GM20431 (cell line): ENCODE data around the gene ANKFY1.

Experiments
- in situ Hi-C: fragments of 300-500 bp; cut with MseI, MboI; formaldehyde crosslinking; loops from one replicate; pipeline ENCODE4 v1.15.0; 2020; ENCODE audit warnings: low sequenced_read_pairs; ENCODE audit not compliant: unreplicated experiment

The ANKFY1 gene, protein sequence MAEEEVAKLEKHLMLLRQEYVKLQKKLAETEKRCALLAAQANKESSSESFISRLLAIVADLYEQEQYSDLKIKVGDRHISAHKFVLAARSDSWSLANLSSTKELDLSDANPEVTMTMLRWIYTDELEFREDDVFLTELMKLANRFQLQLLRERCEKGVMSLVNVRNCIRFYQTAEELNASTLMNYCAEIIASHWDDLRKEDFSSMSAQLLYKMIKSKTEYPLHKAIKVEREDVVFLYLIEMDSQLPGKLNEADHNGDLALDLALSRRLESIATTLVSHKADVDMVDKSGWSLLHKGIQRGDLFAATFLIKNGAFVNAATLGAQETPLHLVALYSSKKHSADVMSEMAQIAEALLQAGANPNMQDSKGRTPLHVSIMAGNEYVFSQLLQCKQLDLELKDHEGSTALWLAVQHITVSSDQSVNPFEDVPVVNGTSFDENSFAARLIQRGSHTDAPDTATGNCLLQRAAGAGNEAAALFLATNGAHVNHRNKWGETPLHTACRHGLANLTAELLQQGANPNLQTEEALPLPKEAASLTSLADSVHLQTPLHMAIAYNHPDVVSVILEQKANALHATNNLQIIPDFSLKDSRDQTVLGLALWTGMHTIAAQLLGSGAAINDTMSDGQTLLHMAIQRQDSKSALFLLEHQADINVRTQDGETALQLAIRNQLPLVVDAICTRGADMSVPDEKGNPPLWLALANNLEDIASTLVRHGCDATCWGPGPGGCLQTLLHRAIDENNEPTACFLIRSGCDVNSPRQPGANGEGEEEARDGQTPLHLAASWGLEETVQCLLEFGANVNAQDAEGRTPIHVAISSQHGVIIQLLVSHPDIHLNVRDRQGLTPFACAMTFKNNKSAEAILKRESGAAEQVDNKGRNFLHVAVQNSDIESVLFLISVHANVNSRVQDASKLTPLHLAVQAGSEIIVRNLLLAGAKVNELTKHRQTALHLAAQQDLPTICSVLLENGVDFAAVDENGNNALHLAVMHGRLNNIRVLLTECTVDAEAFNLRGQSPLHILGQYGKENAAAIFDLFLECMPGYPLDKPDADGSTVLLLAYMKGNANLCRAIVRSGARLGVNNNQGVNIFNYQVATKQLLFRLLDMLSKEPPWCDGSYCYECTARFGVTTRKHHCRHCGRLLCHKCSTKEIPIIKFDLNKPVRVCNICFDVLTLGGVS

DNA sequence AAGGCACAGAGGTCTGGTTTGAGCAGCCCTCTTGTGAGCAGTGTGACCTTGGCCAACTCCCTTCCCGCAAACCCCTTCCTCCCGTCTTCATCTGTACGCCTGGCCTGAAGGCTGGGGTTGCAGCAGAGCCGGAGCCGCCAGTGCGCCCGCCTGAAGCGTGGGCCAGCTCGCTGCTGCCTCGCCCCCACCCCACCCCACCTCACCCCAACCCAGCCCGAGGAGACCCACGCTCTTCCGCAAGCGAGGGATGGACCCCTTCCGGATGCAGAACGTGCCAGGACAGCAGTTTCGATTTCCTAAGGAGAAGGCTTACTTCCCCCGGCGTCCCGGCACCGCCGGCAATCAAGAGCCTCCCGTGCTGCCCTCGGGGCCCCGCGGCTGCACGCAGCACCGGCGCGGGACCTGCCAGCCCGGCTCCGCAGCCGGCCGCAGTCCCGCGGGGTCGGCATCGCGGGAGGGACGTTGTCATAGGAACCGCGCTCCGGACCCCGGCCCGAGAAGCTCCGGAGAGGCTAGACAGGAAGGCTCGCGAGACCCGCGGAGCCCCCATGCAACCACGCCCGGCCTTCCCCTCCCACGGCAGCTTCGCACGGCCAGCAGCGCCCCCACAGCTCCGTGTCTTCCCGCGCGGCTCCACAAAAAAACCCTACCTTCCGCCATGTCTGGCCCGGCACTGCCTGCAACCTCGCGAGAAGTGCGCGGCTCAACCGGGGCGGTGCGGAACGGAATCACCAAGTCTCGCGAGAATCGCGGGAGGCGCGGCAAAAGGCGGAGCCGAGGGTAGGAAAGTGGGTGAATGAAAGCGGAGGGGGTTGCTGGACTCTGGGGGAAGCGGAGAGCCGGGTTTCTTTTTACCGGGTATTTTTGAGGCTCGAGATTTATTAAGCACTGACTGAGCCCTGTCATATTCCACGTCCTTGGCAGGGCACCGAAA is at the start of gene ANKFY1:
ANKFY1 (minus strand) TSS at position 698 of the 934 bp plus-strand sequence; CDS start at position 660, 38 bp downstream.
- in situ Hi-C loops, result no loop called here

DNA sequence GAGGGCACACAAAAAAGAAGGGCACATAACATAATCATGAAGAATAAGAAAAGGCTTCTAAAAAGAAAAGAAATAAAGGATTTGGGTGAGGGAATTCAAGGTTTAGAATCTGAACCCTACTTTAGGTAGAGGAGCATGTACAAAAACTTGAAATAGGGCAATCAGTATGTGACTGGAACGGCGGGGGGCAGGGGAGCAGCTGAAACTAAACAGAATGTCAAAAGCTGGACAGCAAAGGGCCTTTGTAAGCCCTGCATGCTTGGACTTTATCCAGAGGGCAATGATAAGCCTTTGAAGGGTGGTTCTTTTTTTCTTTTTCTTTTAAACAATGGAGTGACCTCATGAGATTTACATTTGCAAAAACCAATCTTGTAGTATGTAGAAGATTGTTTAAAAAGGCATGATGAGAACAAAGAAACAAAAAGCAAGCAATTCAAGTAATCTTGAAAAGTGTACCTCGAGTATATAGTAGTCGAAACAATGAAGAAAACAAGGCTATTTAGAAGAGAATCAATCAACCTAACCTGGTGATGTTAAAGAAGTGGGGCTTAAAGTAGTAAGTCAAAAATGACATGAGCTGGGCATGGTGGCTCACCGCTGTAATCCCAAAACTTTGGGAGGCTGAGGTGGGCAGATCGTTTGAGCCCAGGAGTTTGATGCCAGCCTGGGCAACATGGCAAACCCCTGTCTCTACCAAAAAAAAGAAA is 46.7 kb upstream of the ANKFY1 start:
- in situ Hi-C loops, result no loop called here

DNA sequence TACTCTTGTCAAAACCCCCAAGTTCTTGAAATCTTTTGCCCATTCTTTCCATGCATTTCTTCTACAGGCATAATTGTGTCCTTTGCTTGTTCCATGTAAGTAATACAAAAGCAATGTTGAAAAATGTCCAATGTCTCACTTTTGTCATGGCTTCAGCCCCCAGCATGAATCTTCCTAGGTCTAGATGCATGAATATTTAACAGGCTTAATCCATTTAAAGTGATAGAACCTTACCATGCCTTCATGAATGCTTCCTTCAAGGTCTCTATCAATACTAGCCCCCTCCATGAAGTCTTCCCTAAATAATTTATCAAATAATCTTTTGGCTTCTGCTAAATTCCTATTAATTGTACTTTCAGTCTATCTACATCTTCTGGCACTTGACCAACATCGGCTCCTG is 46.1 kb upstream of the ANKFY1 start:
- in situ Hi-C loops, result no loop called here

DNA sequence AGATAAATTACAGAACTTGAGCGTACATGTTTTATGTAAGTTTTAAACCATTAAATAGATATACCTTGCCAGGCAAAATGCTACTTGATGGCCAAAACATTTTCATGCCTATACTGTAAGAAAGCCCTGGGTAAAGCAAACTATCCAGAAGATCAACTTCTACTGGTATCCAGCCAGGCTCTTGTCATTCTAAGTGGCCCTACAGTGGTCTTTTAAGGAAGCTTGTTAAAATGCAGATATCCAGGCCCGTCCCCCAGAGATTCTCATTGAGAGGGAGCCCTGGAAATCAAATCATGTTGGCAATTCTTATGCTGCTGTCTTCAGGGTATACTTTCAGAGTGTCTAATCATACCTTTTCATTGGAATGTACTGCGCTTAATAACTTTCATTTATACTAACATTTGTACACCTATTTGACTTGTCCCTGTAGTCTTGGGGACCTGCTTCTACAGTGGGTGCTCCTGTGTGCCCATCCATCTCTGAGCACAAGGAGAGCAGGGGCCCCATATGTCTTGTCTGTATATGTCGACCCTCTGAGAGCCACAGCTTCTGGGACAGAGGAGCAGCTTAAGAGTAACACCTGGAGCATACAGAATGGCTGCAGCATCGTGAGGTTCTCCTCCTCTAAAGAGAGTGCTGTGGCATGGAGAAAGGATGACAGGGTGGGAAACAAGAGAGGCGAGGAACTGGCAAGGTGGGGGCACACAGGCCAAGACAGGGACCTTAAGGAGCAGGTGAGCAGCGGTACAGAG is 43.6 kb upstream of the ANKFY1 start:
- in situ Hi-C loops, result no loop called here

DNA sequence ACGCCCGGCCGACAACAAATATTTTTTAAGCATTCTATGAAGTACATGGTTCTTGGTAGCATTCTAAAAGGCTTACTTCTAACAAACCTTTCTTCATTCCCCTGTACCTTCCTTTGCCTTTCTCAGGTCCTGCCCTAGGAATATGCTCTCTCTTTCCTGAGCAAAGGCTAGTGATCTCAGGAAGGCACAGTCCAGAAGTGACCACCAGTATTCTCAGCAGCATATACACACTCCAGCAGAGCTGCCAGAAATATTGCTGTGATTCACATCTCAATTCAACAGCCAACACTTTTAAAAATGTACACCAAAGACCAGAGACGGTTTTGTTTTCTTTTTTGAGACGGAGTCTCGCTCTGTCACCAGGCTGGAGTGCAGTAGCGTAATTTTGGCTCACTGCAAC is 41.4 kb upstream of the ANKFY1 start:
- in situ Hi-C loops, result no loop called here

DNA sequence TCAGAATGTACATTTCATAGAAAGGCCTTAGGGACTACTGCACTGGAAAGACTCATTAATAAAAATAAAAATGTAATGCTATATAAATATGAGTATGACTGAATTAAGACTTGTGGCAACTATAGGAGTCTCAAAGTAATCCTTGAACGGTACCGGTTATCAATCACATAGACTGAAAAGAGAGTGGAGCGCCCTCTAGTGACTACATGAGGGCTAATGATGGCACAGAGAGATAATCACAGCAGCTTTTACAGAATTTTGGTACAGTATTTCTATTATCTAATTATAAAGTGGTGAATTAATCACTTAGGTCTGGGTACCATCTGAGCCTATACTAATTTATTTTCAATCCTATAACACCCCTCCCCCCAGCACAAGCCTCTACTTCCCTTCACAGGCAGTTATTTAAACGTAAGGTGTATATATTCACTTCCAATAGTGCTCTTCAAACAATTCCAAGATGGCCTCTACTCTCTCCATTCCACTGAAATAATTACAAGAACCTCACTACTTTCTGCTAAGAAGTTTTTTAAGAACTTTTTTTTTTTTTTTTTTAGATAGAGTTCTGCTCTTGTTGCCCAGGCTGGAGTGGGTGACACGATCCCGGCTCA is 40.7 kb upstream of the ANKFY1 start:
- in situ Hi-C loops, result no loop called here

DNA sequence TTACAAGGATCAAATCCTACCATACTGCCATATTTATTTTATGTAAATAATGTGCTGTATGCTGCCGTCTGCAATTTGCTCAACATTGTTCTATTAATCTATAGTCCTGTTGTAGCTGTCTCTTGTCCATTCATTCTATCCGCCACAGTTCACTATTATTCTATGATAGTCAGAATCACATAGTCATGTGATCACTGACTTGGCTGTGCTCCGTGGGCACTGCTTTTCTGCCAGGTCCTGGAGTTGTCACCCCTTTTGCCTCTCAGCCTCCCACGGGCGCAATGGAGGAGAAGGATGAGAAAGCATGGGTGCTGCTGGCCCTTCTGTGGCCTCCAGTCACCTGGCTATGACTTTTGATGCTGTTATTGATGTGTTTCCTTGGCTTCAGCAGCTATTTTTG is 37.3 kb upstream of the ANKFY1 start:
- in situ Hi-C loops, result no loop called here

DNA sequence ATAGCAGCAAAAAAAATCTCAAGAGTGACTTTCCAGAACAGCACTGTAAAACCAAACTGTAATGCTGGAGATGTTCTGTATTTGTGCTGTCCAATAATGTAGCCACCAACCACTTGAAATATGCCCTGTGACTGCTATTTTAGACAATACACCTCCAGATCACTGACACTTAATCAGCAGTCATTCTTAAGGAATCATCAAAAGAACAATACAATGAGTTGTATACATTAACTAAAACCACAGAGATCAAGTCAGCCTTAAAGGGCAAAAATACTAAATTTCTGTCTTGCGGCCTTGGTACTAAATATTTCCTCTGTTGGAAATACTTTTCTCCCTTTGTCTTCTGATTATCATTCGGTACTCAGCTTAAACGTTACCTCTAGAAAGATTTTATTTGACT is 33.6 kb upstream of the ANKFY1 start:
- in situ Hi-C loops, result no loop called here

DNA sequence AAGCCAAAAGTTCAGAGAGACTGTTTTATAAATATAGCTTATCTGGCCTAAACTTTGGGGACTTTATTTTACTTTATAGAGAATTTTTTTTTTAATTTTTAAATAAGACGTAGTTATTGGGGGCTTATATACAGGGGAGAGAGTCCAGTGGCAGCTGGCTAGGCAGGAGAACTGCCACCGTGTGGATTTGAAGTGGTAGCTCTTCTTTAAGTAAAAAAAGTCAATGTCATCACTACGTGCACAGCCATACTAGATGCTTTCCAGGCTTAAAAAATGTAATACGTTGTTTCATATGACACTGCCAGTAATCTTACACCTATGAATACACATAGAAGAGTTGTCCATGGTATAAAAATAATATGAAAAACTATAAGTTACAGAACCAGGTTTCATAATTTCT is 31.9 kb upstream of the ANKFY1 start:
- in situ Hi-C loops, result no loop called here

DNA sequence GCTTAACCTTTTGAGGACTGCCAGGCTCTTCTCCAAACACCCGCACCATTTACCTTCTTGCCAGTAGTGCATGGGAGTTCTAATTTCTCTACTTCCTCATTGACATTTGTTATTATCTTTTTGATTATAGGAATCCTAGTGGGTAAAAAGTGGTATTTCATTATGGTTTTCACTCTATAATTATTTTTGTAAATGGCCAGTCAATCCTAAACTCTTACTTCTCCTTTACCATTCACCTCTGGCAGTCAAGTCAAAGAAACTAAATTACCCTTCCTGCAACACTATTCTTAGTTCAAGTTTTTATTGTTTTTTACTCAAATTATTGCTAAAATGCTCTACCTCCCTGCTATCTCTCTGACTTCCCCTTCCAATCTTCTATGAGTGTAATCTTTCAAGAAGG is 29.8 kb upstream of the ANKFY1 start:
- in situ Hi-C loops, result no loop called here

DNA sequence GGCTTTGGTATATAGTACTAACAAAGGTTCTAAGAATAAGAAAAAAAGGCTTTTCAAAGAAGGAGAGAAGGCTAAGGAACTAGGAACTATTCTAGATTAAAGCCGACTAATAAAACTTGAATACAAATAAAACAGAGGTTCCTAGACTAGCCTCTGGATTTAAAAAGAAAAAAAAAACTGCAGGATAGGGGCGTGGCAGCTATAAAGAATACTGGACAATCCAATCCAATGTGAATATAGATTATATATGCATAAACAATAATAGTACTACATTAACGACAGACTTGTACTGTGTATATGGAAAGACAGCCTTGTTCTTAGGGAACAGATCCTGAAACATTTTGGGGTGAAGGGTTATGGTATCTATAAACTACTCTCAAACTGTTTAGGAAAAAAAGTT is 23.9 kb upstream of the ANKFY1 start:
- in situ Hi-C loops, result no loop called here

DNA sequence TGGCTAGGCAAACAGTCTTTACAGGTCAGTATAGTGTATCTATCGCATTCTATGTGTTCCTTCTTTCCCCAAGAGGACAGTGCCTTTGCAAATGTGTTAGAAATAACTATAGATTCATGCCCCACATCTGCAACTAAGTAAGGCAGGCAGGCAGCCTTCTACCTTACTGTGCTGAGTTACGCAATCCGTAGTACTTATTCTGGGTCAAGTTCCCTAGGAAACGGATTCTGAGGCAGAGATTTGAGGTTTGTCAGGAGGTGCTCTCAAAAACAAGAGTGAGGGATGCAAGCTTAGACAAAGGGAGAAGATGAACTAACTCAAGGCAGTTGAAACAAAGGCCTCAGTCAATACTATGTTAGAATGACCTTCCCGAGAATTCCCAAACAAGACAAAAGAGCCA is 12.7 kb upstream of the ANKFY1 start:
- in situ Hi-C loops, result no loop called here

DNA sequence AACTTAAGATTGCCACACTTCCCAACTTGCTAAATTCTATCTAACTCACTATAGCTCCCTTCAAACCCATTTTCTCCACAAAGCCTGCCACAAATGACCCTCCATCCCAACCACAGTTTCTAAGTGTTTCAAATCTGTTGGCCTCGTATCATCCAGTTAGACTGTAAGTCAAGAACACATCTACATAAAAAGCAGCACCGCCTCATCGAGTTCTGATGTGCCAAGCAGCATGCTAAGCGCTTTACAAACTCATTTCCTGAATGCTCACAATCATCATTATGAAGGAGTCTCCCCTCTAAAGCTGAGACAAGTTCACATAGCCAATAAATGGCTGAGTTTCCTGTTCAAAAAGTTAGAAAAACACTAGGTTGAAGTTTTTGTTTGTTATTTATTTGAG is 9.2 kb upstream of the ANKFY1 start:
- in situ Hi-C loops, result no loop called here

DNA sequence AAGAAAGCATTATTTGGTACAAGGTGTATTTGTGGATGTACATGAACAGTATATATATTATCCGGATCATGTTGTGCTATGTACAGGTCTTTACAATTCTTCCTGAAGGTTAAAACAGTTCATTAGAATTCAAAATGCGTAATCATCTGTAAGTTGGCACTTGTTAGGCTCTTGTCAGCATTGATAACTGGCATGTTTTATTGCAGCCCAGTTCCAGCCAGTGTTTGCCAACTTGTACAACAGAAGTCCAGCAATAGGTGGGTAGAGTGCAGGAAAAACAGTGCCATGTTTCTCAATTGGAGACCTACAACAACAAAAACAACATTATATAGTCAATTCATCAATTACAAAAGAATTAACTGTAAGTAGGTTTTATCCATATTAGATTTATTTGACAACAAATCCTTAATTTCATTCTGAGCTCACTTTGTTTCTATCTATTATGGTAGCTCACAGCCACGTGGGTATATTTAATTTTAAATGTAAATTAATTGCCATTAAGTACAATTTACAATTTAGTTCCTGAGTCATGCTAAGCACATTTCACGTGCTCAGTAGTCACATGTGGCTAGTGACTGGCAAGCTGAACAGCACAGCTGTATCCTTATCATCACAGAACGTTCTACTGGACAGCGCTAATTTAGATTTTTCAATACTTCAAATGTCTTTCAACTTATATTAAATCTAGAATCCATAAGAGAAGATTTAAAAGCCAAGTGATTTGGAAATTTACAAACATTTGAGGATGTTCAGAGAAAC is 8.6 kb upstream of the ANKFY1 start:
- in situ Hi-C loops, result no loop called here

DNA sequence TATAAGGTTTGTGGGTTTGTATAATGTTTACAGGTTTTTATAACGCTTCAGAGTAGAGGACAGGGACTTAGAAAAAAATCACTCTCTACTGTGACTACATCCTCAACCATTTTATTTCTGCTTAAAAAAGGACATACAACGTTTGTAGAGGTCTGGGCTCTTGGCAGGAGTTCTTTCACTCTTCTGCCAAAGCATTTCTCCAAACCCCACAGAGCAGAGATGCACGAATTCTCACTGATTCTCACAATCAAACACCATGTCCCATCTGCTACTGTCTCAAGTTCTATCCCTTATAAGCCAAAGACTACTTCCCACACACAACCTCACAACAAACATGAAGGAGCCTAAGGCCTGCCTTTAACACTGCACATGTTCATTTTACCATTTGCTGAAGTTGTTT is 7.0 kb upstream of the ANKFY1 start:
- in situ Hi-C loops, result no loop called here

DNA sequence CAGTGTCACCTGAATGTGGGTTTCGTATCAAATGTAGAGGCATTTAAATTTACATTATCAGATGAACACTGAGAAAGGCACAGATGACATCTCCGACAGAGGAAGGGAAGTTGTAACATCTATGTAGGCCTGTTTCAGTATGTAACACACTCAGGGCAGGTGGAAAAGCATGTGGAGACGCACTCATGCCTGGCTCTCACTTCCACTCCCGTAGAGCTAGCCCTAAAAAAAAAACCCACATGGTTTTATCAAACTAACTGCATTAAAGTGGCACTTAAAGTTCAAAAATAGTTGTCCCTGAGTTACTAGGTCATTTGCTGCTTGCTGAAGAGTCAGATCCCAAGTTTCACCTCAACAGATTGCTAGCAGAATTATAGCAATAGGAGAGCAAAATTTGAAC is 6.1 kb upstream of the ANKFY1 start:
- in situ Hi-C loops, result no loop called here

DNA sequence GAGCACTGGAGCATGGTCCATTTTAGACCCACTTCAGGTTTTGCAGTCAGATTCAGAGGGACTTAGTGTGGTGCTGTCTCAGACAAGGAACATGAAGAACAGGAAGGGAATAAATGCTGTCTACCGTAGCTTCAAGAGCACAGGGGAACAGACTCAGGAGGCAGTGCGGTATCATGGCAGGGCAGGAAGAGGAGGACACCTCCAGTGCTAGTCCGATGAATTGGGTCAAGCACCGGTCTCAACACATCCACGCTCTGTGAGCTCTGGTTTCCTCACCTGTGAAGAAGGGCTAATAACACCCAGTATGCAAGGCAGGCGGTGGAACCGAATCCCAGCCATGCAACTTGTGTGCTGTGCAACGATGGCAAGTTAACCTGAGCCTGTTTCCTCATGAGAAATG is 3.6 kb upstream of the ANKFY1 start:
- in situ Hi-C loops, result no loop called here
